ENCODE data around the gene ZNF420. TPM values are rescaled to one million over a fixed set of nuclear protein-coding genes. Genes with fewer than 3 reads are reported as not detected.

ZNF420 gene
- polyA plus RNA-seq, 5 donors, result 14.5 to 24.8 (median 20.5) TPM

- DNase-seq, result no peak
These were observed 50.6 kb downstream of the ZNF420 start for GRCh38 chr19:37128821-37129177.

- no peak for DNase-seq
These were observed 57.9 kb downstream of the ZNF420 start for GRCh38 chr19:37136111-37136510.

GRCh38 chr19:37148214-37148613, 70.0 kb downstream of the ZNF420 start:
- no peak for DNase-seq

- DNase-seq, result no peak
These were observed 81.9 kb downstream of the ZNF420 start for GRCh38 chr19:37160153-37160552.

GRCh38 chr19:37165635-37166034, 87.4 kb downstream of the ZNF420 start:
- DNase-seq, result no peak

- peak; percentile 93 to 95 for DNase-seq
These were observed 94.4 kb downstream of the ZNF420 start, which contains the start of gene ZNF585A for GRCh38 chr19:37172368-37173366. Gene ZNF585A (minus strand): TSS chr19:37172695. CDS start chr19:37169910, 2,785 bp downstream.

Other genes starting within 250 kb of the ZNF420 start
- gene ZNF790, start 240.0 kb upstream of the ZNF420 start, polyA plus RNA-seq (ENCODE audit: insufficient read depth in 1 of 5, insufficient read length in 5 of 5, low replicate concordance in 1 of 5), result 10 to 100 TPM in 4 of 5 donors, 1 to 10 TPM in 1; 8.8 to 15.7 (median 14.8) TPM
- gene ZNF345, start 227.6 kb upstream of the ZNF420 start, polyA plus RNA-seq (ENCODE audit: insufficient read depth in 1 of 5, insufficient read length in 5 of 5, low replicate concordance in 1 of 5), result 10 to 100 TPM; 12.6 to 25.2 (median 23.5) TPM
- gene ZNF829, start 162.1 kb upstream of the ZNF420 start, polyA plus RNA-seq (ENCODE audit: insufficient read depth in 1 of 5, insufficient read length in 5 of 5, low replicate concordance in 1 of 5), result 1 to 10 TPM; 4.2 to 8.3 (median 7.0) TPM
- gene ZNF568, start 162.1 kb upstream of the ZNF420 start, polyA plus RNA-seq (ENCODE audit: insufficient read depth in 1 of 5, insufficient read length in 5 of 5, low replicate concordance in 1 of 5), result 10 to 100 TPM; 19.3 to 31.0 (median 27.9) TPM
- gene ZNF585A, start 94.3 kb downstream of the ZNF420 start, polyA plus RNA-seq (ENCODE audit: insufficient read depth in 1 of 5, insufficient read length in 5 of 5, low replicate concordance in 1 of 5), result 10 to 100 TPM; 12.6 to 19.5 (median 15.9) TPM
- 10 to 100 TPM; 12.4 to 21.9 (median 19.4) TPM for gene ZNF585B, start 132.1 kb downstream of the ZNF420 start, polyA plus RNA-seq (ENCODE audit: insufficient read depth in 1 of 5, insufficient read length in 5 of 5, low replicate concordance in 1 of 5)
- 10 to 100 TPM in 4 of 5 donors, 1 to 10 TPM in 1; 9.5 to 17.8 (median 16.2) TPM for gene ZNF383, start 139.8 kb downstream of the ZNF420 start, polyA plus RNA-seq (ENCODE audit: insufficient read depth in 1 of 5, insufficient read length in 5 of 5, low replicate concordance in 1 of 5)

All from right lung (tissue), 5 donors.